Right forelimb (tissue), 1 donor: Measurements from ENCODE around the gene CD47.

Experiments used
- DNase-seq: peaks from one replicate; pipeline ENCODE4 v3.0.0-alpha.2; 2018

Gene CD47

GRCh38 chr3:108114423-108115065 is 23.7 kb upstream of the CD47 start:
- no peak for DNase-seq

- no peak for DNase-seq
These were observed 23.1 kb upstream of the CD47 start for GRCh38 chr3:108113975-108114374.

- DNase-seq, result no peak
These were observed 20.1 kb upstream of the CD47 start for GRCh38 chr3:108110934-108111333.

GRCh38 chr3:108108416-108108815 is 17.6 kb upstream of the CD47 start:
- DNase-seq, result no peak

DNA sequence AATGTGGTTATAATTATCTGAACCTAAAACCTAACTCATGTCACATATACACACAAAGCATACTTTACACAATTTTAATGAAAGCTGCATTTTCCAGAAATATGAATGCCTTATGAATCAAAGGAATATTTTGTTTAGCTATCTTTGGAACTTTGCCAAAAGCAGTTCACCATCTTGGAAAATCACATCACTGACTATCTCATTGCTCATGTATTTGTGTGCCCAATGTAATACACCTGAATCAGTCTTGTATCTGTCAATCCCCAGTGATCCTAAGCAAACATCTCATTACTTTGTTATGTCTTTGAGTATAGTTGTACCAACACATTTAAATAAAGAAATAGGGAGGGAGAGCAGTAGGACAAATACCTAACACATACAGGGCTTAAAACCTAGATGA is 15.6 kb upstream of the CD47 start:
- DNase-seq, result no peak

DNA sequence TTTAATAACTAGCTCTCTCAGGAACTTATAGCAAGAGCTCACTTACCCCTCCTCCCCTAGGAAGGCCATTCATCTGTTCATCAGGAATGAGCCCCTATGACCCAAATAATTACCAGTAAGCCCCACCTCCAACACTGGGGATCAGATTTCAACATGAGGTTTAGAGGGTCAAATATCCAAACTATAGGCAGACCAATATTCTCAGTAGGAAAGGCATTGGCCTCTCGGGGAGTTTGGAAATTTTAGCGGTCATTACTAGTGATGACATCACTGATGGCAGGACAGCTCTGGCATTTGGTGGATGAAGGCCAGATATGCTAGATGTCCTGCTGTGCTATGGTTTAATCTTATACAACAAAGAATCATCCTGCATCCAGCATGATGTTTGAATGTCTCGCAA is 15.2 kb upstream of the CD47 start:
- DNase-seq, result no peak

DNA sequence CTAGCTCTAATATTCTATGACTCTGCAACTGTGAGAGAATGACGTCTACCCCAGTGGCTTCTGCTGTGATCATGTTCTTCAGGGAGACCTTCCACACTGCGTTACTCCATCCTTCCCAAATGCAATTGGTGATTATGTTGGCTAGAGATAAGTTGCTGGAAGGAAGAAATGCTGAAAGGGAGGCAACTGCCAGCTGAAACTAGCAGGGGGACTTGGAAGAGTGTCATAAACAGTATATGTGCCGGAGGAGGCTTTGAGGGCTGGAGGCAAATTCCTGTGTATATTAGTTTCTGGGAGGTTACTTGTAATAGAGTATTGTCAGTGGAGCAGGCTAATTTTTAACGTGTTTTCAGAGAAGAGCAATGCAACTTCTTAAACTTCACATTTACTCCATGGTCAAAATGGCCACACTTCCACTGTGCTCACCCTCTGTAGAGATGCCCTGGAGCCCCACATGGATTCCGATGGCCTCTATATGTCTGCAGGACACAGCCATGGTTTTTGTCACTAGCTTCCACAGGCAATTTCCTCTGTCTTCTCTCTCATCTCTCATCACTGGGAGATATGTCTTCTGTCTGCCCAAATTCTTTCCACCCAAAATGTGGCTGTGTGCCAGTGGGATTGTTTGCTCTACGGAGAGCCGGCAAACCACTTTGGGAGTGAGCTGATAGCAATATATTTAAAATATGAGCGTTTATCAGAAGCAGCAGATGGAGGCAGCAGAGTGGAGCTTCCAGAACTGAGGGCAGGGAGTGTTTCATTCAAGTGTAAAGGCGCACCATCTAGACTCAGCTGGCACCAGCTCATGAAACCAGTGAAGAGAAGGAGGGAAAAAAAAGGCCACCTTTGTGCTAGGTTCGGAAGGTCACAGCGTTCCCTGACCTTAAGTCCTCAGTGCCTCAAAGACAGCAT is 13.3 kb upstream of the CD47 start:
- DNase-seq, result no peak

DNA sequence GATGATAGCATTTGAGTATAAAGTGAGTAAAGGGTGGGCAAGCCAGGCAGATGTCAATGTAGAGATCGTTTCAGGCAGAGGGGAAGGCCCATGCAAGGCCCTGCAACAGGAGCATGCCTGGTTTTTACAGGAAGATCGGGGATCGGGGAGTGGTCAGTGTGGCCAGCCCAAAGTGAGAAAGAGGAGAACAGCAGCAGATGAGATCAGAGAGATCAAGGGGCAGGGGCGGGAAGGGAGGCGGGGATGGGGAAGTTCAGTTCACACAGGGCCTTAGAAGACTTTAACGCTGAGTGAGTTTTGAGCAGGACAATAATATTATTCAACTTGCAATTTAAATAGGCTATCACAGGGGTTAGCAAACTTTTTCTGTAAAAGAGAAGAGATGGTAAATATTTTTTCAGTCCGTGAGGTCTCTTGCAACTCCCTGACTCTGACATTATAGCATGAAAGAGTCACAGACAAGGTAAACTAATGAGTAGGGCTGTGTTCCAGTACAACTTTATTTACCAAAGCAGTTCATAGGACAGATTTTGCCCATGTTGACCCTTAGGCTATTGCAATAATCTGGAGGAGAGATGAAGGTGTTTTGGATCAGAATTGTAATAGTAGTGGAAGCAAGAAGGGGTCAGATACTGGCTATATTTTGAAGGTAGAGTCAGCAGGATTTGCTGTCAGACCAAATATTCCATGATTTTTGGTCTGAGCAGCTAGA is 12.4 kb upstream of the CD47 start:
- no peak for DNase-seq

- no peak for DNase-seq
These were observed 11.7 kb upstream of the CD47 start for GRCh38 chr3:108102420-108103039.

- DNase-seq, result no peak
These were observed 10.3 kb upstream of the CD47 start for GRCh38 chr3:108100906-108101660.

GRCh38 chr3:108099679-108100428 is 9.0 kb upstream of the CD47 start:
- DNase-seq, result no peak

- DNase-seq, result no peak
These were observed 8.4 kb upstream of the CD47 start for GRCh38 chr3:108099244-108099643.

GRCh38 chr3:108098003-108098370 is 7.2 kb upstream of the CD47 start:
- DNase-seq, result no peak

GRCh38 chr3:108097322-108098002 is 6.6 kb upstream of the CD47 start:
- no peak for DNase-seq

DNA sequence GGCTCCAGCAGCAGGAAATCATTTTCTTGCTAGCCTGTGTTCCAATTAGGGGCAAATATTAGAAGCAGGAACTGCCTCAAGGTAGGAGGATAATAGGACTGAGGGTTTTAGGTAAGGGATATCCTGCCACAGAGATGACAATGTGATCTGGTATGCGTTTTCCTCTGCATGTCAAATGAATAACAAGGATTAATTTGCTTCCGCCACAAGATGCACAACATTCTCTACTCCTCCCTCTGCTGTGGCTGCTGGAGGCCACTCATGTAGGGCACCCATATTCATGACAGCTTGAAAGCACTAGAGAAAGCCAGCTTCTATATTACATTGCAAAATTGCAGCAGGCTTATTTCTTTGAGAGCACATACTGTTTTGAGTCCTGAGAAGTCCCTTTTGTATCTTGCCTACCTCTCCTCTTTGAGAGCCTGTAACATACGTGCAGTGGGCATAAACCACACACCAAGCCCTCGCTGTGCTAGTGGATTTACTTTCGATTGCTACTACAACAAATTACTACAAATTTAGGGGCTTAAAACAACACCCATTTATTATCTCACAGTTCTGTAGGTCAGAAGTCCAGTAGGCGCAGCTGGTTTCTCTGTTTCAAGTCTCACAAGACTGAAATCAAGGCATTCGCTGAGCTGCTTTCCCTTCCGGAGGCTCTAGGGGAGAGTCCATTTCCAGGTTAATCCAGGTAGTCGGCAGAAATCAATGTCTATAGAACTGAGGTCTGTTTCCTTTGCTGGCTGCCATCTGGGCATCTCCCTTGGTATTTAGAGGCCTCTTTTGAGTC is 5.9 kb upstream of the CD47 start:
- no peak for DNase-seq

DNA sequence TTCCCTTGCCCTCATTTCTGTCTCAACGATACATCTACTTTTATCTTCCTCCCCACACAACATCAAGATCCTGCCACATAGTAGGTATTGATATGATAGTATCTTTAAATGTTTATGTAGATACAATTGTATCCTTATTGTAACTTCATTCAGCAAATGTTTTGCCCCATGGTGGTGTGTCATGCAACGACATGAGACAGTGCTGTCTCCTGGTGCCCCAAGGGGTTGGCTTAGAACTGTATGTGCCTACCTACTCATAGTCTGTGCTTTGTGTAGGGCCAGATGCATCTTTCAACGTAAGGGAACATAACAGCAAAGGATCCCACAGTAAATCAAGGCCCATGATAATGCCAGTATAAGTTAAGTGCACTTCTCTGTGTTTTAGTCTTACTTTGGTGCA is 2.8 kb upstream of the CD47 start:
- no peak for DNase-seq

GRCh38 chr3:108093021-108093420 is 2.2 kb upstream of the CD47 start:
- DNase-seq, result no peak

GRCh38 chr3:108092501-108092900 is 1.7 kb upstream of the CD47 start:
- no peak for DNase-seq

DNA sequence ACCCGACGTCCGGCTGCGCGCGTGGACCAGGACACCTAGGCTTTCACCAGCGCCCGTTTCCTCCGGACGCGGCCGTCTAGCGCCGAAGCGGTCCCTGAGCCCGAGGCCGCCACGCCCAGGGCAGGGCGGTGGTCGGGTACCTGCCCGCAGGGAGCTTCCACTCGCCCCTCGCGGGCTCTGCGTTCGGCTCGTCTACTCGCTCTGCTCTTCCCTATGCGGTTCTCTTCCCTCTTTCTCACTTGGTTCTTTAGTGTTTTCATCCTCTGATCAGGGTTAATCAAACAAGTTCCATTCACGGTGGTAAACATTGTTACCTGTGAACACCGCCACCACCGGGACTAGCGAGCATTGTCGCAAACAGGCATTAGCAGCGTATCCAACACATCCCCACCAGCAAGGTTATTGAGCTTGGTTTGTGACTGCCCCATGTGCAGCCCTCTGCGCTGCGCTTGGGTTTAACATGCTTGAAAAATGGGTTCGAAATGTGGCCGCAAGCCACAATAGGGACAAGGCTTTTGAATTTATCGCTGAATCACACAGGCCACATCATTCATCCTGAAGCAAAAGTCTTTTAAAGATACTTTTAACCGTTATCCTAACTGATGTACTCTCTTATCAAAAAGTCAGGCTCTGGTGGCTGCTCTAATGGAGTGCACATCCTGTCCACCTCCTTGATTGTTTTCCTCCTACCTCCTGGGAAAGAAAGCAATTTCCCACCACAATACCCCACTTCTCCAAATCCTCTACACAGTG is 843 bp upstream of the CD47 start:
- no peak for DNase-seq
